HG03108 (cell line): ENCODE measurements around the gene ZBED3.
A peak's percentile ranks its signal among the peaks of the same experiment; 100 is the strongest.

Experiments used
- ATAC-seq: cut with Tn5 transposase; IDR thresholded peaks from one replicate; pipeline ENCODE4 v1.9.1; 2021; ENCODE audit warnings: moderate library complexity; ENCODE audit not compliant: unreplicated experiment

The ZBED3 gene

GRCh38 chr5:77077829-77078176 lies 9.3 kb downstream of the ZBED3 start:
- no peak for ATAC-seq

DNA sequence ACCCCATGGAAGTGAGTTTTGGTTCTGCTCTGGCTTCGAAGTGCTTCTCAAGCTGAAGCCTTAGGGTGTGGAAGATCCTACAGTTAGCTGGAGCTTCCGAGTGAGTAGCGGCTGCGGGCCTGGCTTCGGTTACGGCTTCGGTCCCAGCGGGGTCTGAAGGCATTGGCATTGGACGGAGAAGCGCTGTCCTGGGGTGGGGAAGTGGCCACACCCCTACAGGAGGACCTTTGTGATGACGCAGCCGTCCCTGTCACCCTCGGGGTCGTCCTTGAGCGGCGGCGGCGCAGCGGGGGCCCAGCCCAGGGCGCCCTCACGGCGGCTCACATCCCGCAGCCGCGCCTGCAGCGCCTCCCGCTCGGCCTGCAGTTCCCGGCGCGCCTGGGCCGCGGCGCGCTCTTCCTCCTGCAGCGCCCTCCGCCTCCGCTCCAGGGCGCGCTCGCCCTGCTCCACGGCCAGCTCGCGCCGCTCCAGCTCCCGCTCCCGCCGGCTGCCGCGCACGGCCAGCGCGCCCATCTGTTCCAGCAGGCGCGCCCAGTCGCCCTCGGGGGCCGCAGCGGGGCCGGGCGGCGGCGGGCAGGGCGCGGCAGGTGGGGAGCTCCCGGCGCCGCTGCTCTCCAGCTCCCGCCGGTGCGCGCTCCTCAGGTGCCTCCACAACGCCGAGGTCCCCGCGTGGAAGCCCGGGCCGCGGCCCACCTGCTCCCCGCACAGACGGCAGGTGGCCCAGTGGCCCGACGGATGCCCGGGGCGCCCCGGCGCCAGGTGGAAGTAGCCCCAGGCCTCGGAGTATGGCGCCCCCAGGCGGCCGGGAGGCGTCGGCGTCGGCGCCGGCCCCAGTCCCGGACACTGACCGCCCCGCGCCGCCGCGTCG lies 9.9 kb downstream of the ZBED3 start:
- peak; percentile 79 for ATAC-seq

- ATAC-seq = no peak
Measured at GRCh38 chr5:77074745-77075144, 12.3 kb downstream of the ZBED3 start.

DNA sequence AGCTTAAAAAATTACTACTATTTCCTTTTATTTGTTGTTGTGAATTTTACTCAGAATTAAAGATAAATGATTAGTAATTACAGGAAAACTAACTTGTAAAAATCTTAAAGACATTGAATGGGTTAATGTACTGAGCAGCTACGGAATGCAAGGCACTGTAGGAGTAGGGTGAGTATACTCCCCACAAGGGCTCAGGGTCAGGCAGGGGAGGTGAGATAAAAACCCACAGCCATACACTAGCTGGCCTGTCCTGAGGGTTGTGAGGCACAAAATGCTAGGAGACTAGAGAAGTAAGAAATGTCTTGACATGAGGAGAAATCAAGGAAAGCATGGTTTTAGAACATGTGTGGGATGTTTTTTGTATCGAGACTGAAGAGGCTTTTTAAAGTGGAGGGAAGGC lies 13.4 kb downstream of the ZBED3 start:
- ATAC-seq = no peak

- ATAC-seq = peak; percentile 57
Measured at GRCh38 chr5:77066823-77067442, 20.2 kb downstream of the ZBED3 start.

- ATAC-seq = peak; percentile 30
Measured at GRCh38 chr5:77066184-77066583, 20.9 kb downstream of the ZBED3 start.

GRCh38 chr5:77065256-77065655 lies 21.8 kb downstream of the ZBED3 start:
- no peak for ATAC-seq

- ATAC-seq = no peak
Measured at GRCh38 chr5:77064040-77064439, 23.0 kb downstream of the ZBED3 start.

GRCh38 chr5:77046416-77047073 lies 40.5 kb downstream of the ZBED3 start:
- ATAC-seq = no peak

DNA sequence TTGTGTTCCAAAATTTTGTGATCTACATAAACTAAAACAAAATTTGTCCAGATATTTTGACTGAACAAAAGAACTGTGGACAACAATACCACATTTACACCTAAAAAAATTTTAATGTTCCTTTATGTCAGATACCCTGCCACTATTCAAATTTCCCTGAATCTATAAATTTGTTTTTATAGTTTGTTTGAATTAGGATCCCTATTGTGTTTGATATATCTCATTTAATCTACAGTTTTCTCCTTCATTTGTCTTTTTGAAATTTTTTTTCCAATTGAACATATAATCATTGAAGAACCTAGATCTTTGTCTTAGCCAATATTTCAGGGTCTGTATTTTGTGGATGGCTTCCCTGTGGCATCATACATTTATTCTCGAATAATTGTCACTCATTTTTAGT lies 51.1 kb downstream of the ZBED3 start:
- ATAC-seq = no peak

DNA sequence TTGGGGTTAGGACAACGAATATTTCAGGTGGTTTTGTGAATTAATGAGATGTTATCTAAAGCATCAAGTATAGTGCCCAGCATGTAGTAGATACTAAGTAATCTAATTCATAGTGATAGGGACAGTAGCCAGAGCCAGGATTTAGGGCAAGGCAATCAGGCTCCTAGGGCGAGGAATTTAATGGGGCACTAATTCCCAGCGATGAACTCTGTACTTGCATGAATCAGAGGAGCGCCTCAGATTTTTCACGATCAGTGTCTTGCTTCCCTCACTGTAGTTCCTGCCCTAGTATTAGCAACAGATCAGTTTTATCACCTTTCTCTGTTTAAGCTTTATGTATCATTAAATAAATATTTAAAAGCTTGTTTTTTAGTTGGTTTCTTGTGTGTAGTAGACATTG lies 53.7 kb downstream of the ZBED3 start:
- ATAC-seq = no peak

GRCh38 chr5:77032635-77033034 lies 54.5 kb downstream of the ZBED3 start:
- no peak for ATAC-seq

DNA sequence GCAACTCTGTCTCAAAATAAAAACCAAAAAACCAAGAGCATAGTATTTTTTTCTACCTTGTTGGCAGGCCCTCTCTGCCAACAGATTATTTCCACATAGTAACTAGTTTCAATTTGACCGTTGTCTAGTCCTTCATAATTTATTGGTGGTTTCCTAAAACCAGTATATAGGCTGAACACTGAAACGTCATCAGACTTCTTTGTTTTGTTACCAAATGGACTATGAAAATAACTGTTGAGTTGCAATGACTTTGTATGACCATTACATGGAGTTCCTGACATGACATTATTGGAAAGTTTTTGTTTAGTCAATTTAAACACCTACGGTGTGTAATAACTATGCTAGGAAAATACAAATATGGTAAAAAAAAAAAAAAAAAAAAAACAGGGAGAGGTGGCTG lies 55.2 kb downstream of the ZBED3 start:
- no peak for ATAC-seq

GRCh38 chr5:77030097-77031071 lies 56.7 kb downstream of the ZBED3 start, which contains the start of gene AGGF1:
AGGF1 (plus strand) TSS chr5:77030404; CDS start chr5:77030767, 363 bp downstream.
- ATAC-seq = peak; percentile 98

DNA sequence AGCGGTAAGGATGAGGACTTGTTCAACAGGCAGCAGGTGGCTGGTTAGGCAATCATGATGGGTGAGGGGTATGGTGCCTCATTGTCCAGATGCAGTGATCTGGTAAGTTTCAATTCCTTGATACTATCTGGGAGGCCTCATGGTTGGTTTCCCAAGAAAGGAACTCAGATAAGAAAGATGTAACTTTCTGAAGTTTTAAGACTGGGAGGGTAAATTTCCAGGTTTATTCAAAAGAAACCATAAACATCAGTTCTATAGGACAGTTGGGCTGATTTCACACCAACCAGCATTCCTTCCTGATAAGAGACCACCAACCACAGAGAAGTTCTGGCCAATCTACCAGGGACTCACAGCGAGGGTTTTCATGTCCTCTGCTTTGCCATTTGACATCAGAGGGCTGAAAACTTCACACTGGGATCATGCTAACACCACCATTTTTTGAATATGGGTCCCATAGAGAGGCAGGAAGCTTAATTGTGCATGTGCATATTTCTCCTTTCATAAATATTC lies 57.7 kb downstream of the ZBED3 start:
- no peak for ATAC-seq

DNA sequence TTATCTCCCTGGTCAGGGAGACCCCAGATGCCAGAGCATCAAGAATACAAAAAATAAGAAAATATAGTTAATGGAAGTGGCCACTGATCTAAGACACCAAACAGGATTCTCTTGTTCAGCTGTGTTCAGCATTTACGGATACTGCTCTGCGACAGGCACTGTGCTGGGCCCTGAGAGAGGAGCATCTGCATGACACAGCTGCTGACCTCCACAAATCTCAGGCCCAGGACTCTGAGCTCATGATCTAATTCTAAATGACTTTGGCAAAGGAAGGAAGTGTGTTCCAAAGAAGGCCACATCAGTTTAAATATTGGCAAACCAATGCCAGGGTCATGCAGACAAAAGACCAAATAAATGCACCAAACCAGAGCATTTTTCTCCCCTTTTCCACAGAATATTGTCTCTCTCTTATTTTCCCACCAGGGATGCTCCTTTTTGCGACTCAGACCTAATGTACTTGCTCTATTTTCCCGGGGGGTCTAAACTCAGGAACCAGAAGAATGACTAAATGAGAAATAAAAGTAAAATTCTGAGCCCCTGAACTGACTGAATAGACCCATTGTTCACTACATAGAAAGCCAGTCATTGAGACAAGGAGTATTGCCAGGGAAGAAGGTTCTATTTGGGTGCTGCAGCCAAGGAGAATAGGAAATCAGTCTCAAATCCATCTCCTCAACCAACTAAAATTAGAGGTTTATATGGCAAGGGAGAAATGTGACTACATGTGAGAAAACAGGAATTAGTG lies 58.3 kb downstream of the ZBED3 start:
- no peak for ATAC-seq

- no peak for ATAC-seq
Measured at GRCh38 chr5:77024490-77024889, 62.6 kb downstream of the ZBED3 start.

- no peak for ATAC-seq
Measured at GRCh38 chr5:77022511-77023417, 64.3 kb downstream of the ZBED3 start.
